Measurements from ENCODE around the gene TSPO.

DNA sequence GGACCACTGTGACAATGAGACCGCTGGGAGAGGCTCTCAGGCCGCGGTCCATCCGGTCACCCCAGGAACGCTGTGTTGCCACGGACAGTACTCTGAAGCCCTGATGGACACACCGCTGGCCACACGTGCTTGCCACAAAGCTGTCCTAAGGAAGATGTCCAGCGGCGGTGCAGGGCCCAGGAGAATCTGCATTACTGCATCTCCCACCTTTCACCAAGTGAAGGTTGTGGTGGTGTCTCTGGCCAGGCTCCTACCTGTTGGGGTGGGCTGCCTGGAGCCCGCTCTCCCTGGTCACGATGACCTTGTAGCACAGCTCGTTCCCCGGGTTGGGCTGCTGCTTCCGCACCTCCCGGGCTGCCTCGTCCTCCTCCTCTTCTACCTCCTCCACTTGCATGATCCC, 31.4 kb downstream of the TSPO start:
- TF ChIP-seq, protein P1, sequence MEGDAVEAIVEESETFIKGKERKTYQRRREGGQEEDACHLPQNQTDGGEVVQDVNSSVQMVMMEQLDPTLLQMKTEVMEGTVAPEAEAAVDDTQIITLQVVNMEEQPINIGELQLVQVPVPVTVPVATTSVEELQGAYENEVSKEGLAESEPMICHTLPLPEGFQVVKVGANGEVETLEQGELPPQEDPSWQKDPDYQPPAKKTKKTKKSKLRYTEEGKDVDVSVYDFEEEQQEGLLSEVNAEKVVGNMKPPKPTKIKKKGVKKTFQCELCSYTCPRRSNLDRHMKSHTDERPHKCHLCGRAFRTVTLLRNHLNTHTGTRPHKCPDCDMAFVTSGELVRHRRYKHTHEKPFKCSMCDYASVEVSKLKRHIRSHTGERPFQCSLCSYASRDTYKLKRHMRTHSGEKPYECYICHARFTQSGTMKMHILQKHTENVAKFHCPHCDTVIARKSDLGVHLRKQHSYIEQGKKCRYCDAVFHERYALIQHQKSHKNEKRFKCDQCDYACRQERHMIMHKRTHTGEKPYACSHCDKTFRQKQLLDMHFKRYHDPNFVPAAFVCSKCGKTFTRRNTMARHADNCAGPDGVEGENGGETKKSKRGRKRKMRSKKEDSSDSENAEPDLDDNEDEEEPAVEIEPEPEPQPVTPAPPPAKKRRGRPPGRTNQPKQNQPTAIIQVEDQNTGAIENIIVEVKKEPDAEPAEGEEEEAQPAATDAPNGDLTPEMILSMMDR (IDR thresholded peaks at IDR 0.05 in 2 of 3, conservative IDR thresholded peaks at IDR 0.05 in 1 of 3; ENCODE audit: insufficient read depth in 2 of 3, low read depth in 1 of 3, low read length in 3 of 3): no peak
- no peak for TF ChIP-seq SMARCB1 (IDR thresholded peaks at IDR 0.05; ENCODE audit: insufficient read length, low read depth)
- TF ChIP-seq TCFL5 (CRISPR knock-in tag; conservative IDR thresholded peaks at IDR 0.05): no peak
- TF ChIP-seq EZH2 (IDR thresholded peaks at IDR 0.05; ENCODE audit: borderline replicate concordance, low read depth, low read length): no peak
- TF ChIP-seq POLR3G (IDR thresholded peaks at IDR 0.05; ENCODE audit: extremely low read depth, insufficient read length, insufficient replicate concordance): no peak
- TF ChIP-seq, protein P2, sequence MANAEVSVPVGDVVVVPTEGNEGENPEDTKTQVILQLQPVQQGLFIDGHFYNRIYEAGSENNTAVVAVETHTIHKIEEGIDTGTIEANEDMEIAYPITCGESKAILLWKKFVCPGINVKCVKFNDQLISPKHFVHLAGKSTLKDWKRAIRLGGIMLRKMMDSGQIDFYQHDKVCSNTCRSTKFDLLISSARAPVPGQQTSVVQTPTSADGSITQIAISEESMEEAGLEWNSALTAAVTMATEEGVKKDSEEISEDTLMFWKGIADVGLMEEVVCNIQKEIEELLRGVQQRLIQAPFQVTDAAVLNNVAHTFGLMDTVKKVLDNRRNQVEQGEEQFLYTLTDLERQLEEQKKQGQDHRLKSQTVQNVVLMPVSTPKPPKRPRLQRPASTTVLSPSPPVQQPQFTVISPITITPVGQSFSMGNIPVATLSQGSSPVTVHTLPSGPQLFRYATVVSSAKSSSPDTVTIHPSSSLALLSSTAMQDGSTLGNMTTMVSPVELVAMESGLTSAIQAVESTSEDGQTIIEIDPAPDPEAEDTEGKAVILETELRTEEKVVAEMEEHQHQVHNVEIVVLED (CRISPR knock-in tag; IDR thresholded peaks at IDR 0.05): no peak
- no peak for TF ChIP-seq CHD2 (IDR thresholded peaks at IDR 0.05; ENCODE audit: low read depth, low read length)
- no peak for TF ChIP-seq KLF1 (tag; IDR thresholded peaks at IDR 0.05)
- TF ChIP-seq BRD4 (IDR thresholded peaks at IDR 0.05): no peak
- TF ChIP-seq, protein P3, sequence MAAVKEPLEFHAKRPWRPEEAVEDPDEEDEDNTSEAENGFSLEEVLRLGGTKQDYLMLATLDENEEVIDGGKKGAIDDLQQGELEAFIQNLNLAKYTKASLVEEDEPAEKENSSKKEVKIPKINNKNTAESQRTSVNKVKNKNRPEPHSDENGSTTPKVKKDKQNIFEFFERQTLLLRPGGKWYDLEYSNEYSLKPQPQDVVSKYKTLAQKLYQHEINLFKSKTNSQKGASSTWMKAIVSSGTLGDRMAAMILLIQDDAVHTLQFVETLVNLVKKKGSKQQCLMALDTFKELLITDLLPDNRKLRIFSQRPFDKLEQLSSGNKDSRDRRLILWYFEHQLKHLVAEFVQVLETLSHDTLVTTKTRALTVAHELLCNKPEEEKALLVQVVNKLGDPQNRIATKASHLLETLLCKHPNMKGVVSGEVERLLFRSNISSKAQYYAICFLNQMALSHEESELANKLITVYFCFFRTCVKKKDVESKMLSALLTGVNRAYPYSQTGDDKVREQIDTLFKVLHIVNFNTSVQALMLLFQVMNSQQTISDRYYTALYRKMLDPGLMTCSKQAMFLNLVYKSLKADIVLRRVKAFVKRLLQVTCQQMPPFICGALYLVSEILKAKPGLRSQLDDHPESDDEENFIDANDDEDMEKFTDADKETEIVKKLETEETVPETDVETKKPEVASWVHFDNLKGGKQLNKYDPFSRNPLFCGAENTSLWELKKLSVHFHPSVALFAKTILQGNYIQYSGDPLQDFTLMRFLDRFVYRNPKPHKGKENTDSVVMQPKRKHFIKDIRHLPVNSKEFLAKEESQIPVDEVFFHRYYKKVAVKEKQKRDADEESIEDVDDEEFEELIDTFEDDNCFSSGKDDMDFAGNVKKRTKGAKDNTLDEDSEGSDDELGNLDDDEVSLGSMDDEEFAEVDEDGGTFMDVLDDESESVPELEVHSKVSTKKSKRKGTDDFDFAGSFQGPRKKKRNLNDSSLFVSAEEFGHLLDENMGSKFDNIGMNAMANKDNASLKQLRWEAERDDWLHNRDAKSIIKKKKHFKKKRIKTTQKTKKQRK (IDR thresholded peaks at IDR 0.05; ENCODE audit: borderline replicate concordance, low read depth, low read length): no peak
- TF ChIP-seq ZBTB26 (CRISPR knock-in tag; IDR thresholded peaks at IDR 0.05): no peak
